ENCODE measurements around the gene MSN. TPM values are rescaled to one million over a fixed set of nuclear protein-coding genes. Genes with fewer than 3 reads are reported as not detected.

MSN gene
- total RNA-seq, 1 experiment from 2014 or later, result 308 TPM

- H3K4me1 ChIP-seq (ENCODE audit: insufficient read depth, low read length), result no peaks in the 10 kb centered on the region
- no peaks in the 10 kb centered on the region for H3K9me3 ChIP-seq (ENCODE audit: low read length)
- no peak for TF ChIP-seq EZH2phosphoT487 (IDR thresholded peaks at IDR 0.05; ENCODE audit: borderline replicate concordance, low read length)
- TF ChIP-seq, protein P1, sequence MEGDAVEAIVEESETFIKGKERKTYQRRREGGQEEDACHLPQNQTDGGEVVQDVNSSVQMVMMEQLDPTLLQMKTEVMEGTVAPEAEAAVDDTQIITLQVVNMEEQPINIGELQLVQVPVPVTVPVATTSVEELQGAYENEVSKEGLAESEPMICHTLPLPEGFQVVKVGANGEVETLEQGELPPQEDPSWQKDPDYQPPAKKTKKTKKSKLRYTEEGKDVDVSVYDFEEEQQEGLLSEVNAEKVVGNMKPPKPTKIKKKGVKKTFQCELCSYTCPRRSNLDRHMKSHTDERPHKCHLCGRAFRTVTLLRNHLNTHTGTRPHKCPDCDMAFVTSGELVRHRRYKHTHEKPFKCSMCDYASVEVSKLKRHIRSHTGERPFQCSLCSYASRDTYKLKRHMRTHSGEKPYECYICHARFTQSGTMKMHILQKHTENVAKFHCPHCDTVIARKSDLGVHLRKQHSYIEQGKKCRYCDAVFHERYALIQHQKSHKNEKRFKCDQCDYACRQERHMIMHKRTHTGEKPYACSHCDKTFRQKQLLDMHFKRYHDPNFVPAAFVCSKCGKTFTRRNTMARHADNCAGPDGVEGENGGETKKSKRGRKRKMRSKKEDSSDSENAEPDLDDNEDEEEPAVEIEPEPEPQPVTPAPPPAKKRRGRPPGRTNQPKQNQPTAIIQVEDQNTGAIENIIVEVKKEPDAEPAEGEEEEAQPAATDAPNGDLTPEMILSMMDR (conservative IDR thresholded peaks at IDR 0.05; ENCODE audit: low read depth, low read length), result no peak
- TF ChIP-seq EZH2 (IDR thresholded peaks at IDR 0.05; ENCODE audit: low read length, unreplicated experiment), result no peak
- H3K9me2 ChIP-seq (replicated peaks; ENCODE audit: low read length), result no peaks in the 10 kb centered on the region
- no peak overlapping the region for H3K9ac ChIP-seq (ENCODE audit: low read length)
- no peaks in the 10 kb centered on the region for H3K36me3 ChIP-seq (ENCODE audit: low read depth, low read length)
- intact Hi-C loops (cut with micrococcal nuclease), result no loop called here
- no peak for DNase-seq
- BruUV-seq (replicated peaks), result no TSS peak
- no peaks in the 10 kb centered on the region for H3F3A ChIP-seq (ENCODE audit: low read length, unreplicated experiment)
- H3K27ac ChIP-seq (ENCODE audit: low read length), result no peak overlapping the region
- no peaks in the 10 kb centered on the region for H3K27me3 ChIP-seq (ENCODE audit: low read length)
- H3K4me3 ChIP-seq (ENCODE audit: low read length), result no peak overlapping the region
- no peaks in the 10 kb centered on the region for H3K79me2 ChIP-seq (ENCODE audit: low read length)
- no peaks in the 10 kb centered on the region for H4K20me1 ChIP-seq (ENCODE audit: low read length)
- CTCF ChIA-PET, result no interaction called here
- H2AFZ ChIP-seq (ENCODE audit: low read length), result no peak overlapping the region
- H3K4me2 ChIP-seq (ENCODE audit: low read length), result no peak overlapping the region
- POLR2A ChIA-PET (ENCODE audit: unreplicated experiment), result no interaction called here
- ATAC-seq, result no peak
Observed at GRCh38 chrX:65633826-65634225, 33.6 kb upstream of the MSN start.

DNA sequence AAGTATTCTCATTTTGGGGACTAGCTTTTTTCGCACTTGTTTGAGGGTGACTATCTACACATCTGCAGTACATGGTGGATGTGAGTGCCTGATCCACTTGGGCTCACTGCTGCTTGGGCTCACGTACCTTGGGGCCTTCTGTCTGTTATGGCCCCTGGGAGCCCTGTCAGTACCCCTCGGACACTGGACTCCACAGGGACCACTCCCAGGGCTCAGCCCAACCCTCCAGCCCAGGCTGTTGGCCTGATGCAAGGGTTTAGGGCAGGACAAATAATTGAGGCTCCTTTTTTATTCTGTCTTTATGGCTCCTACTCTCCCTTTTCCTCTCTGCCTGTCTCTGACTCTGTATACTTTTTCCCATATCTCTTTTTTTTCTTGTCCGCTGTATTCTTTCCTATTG lies 32.7 kb upstream of the MSN start:
- Histone ChIP-seq H3K79me2 (ENCODE audit: low read length) (no peaks in the 10 kb centered on the region), H3K4me1 (ENCODE audit: insufficient read depth, low read length) (no peaks in the 10 kb centered on the region), H2AFZ (ENCODE audit: low read length) (no peak overlapping the region), H3K4me3 (ENCODE audit: low read length) (no peak overlapping the region), H3K9me2 (replicated peaks; ENCODE audit: low read length) (no peaks in the 10 kb centered on the region), H3K27ac (ENCODE audit: low read length) (no peak overlapping the region), H3K27me3 (ENCODE audit: low read length) (no peaks in the 10 kb centered on the region), H3K36me3 (ENCODE audit: low read depth, low read length) (no peaks in the 10 kb centered on the region), H4K20me1 (ENCODE audit: low read length) (no peaks in the 10 kb centered on the region), H3F3A (ENCODE audit: low read length, unreplicated experiment) (no peaks in the 10 kb centered on the region), H3K9me3 (ENCODE audit: low read length) (no peaks in the 10 kb centered on the region), H3K4me2 (ENCODE audit: low read length) (no peak overlapping the region), H3K9ac (ENCODE audit: low read length) (no peak overlapping the region)
- ATAC-seq (no peak), DNase-seq (no peak)
- BruUV-seq (replicated peaks), result no TSS peak
- TF ChIP-seq EZH2phosphoT487 (IDR thresholded peaks at IDR 0.05; ENCODE audit: borderline replicate concordance, low read length) (no peak), EZH2 (IDR thresholded peaks at IDR 0.05; ENCODE audit: low read length, unreplicated experiment) (no peak)
- TF ChIP-seq, protein P1 (conservative IDR thresholded peaks at IDR 0.05; ENCODE audit: low read depth, low read length), result no peak
- ChIA-PET CTCF (no interaction called here), POLR2A (ENCODE audit: unreplicated experiment) (no interaction called here)
- intact Hi-C loops (cut with micrococcal nuclease), result no loop called here

DNA sequence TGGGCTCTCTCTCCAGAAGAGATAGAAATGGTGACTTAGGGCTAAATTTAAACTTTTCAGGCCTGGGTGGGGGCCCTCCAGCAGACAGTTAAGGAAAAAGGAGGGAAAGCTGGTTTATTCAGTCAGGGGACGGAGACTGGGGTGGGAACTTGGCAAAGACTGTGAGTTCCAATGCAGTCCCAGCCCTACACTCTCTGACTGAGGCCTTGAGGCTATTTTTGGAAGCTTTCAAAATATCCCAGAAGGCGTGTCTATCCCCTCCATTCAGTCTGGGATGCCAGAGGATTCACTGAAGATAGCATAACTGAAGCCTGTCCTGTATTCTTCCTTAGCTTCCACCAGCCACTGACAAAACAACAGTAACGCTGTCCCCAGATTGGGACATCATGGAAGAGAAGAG lies 32.1 kb upstream of the MSN start:
- Histone ChIP-seq H3K36me3 (ENCODE audit: low read depth, low read length) (no peaks in the 10 kb centered on the region), H3K9ac (ENCODE audit: low read length) (no peak overlapping the region), H3K4me2 (ENCODE audit: low read length) (no peak overlapping the region), H3K27me3 (ENCODE audit: low read length) (no peaks in the 10 kb centered on the region), H4K20me1 (ENCODE audit: low read length) (no peaks in the 10 kb centered on the region), H3K79me2 (ENCODE audit: low read length) (no peaks in the 10 kb centered on the region), H3K9me2 (replicated peaks; ENCODE audit: low read length) (no peaks in the 10 kb centered on the region), H3K27ac (ENCODE audit: low read length) (no peak overlapping the region), H3K9me3 (ENCODE audit: low read length) (no peaks in the 10 kb centered on the region), H3F3A (ENCODE audit: low read length, unreplicated experiment) (no peaks in the 10 kb centered on the region), H3K4me3 (ENCODE audit: low read length) (no peak overlapping the region), H3K4me1 (ENCODE audit: insufficient read depth, low read length) (no peaks in the 10 kb centered on the region), H2AFZ (ENCODE audit: low read length) (no peak overlapping the region)
- DNase-seq, result no peak
- TF ChIP-seq EZH2 (IDR thresholded peaks at IDR 0.05; ENCODE audit: low read length, unreplicated experiment) (no peak), EZH2phosphoT487 (IDR thresholded peaks at IDR 0.05; ENCODE audit: borderline replicate concordance, low read length) (no peak)
- TF ChIP-seq, protein P1 (conservative IDR thresholded peaks at IDR 0.05; ENCODE audit: low read depth, low read length), result no peak
- intact Hi-C loops (cut with micrococcal nuclease), result no loop called here
- ChIA-PET CTCF (no interaction called here), POLR2A (ENCODE audit: unreplicated experiment) (no interaction called here)
- BruUV-seq (replicated peaks), result no TSS peak
- ATAC-seq, result no peak

Measured in PC-3 (cell line).